ENCODE data around the gene SGTA. TPM values are rescaled to one million over a fixed set of nuclear protein-coding genes. Genes with fewer than 3 reads are reported as not detected.

The SGTA gene
- total and polyA plus RNA-seq, 2 of the 13 experiments (the other 11 are each of a cell fraction or from before 2014, with no cell fraction given): 43.9 to 47.4 TPM

- FAIRE-seq: no peak
- peaks cover 47% of the 10 kb centered on the region for H3K4me1 ChIP-seq (ENCODE audit: insufficient read depth, low read length)
- CTCF ChIA-PET (ENCODE audit: low intra/inter-chr PET ratio, low total read pairs): no interaction called here
Measured at GRCh38 chr19:2791876-2792275, 8.8 kb upstream of the SGTA start.

More at GRCh38 chr19:2791876-2792275, 8.8 kb upstream of the SGTA start:
- TF ChIP-seq MAFK (conservative IDR thresholded peaks at IDR 0.05 in 1 of 2, IDR thresholded peaks at IDR 0.05 in 1 of 2; ENCODE audit: low read length in 2 of 2): no peak
- no peak for TF ChIP-seq ZNF567 (CRISPR knock-in tag; IDR thresholded peaks at IDR 0.05; ENCODE audit: borderline replicate concordance)
- TF ChIP-seq ZNF513 (CRISPR knock-in tag; conservative IDR thresholded peaks at IDR 0.05): no peak
- no peak for TF ChIP-seq JUND (CRISPR knock-in tag; IDR thresholded peaks at IDR 0.05)
- no peak for TF ChIP-seq LRRFIP1 (CRISPR knock-in tag; conservative IDR thresholded peaks at IDR 0.05)
- no peaks in the 10 kb centered on the region for H3K27me3 ChIP-seq (ENCODE audit: control insufficient read depth in 1 of 2, insufficient read depth in 2 of 2, low read length in 2 of 2)
- peaks cover 20 to 49% of the 10 kb centered on the region in 2 experiments for H3K36me3 ChIP-seq (replicated peaks in 1 of 2; ENCODE audit: control insufficient read depth in 1 of 2, insufficient read depth in 2 of 2, low read length in 2 of 2)
- no peak overlapping the region for H3K9ac ChIP-seq (ENCODE audit: insufficient read depth, low read depth, low read length)
- H3K27ac ChIP-seq (ENCODE audit: extremely low read length, insufficient read depth, low read length): no peak overlapping the region
- in situ Hi-C loops (cut with HindIII; ENCODE audit: extremely low pct_ligation_motif_present, low pct_unique_long_range_greater_than_20kb): no loop called here
- DNase-seq (ENCODE audit: low spot score) (no peak), ATAC-seq (no peak)
- no peak overlapping the region for H3K4me3 ChIP-seq (replicated peaks in 1 of 3; ENCODE audit: insufficient read depth in 1 of 3, low read depth in 2 of 3, low read length in 3 of 3)
- H3K79me2 ChIP-seq (ENCODE audit: insufficient read depth, low read length): peaks cover 23% of the 10 kb centered on the region
- H4K20me1 ChIP-seq (ENCODE audit: insufficient read depth, low read length): peaks cover 15% of the 10 kb centered on the region
- intact Hi-C loops (cut with micrococcal nuclease; ENCODE audit: unreplicated experiment): no loop called here
- 93% methylated on average over 16 of the region's 16 CpGs for WGBS (ENCODE audit: low lambda C conversion rate)
- no TSS peak for BruUV-seq (replicated peaks)
- H3K9me3 ChIP-seq (ENCODE audit: low read length): no peaks in the 10 kb centered on the region
- POLR2A ChIA-PET: no interaction called here
- H3K4me2 ChIP-seq (ENCODE audit: low read depth, low read length): no peak overlapping the region
- H2AFZ ChIP-seq (ENCODE audit: low read length): no peak overlapping the region

Measured in HepG2 (cell line).